HG02970 (cell line): ENCODE data around the gene MDN1.
A peak's percentile ranks its signal among the peaks of the same experiment; 100 is the strongest.
"Not testable (repeated sequence)": the region's sequence is repeated elsewhere in the genome, so short reads cannot be mapped to it uniquely, and the experiment has no call there.

Source experiments
- ATAC-seq: cut with Tn5 transposase; IDR thresholded peaks from one replicate; pipeline ENCODE4 v1.9.1; 2021; ENCODE audit warnings: mild to moderate bottlenecking, moderate library complexity, moderate number of reproducible peaks; ENCODE audit not compliant: unreplicated experiment, low FRiP score

The MDN1 gene, protein sequence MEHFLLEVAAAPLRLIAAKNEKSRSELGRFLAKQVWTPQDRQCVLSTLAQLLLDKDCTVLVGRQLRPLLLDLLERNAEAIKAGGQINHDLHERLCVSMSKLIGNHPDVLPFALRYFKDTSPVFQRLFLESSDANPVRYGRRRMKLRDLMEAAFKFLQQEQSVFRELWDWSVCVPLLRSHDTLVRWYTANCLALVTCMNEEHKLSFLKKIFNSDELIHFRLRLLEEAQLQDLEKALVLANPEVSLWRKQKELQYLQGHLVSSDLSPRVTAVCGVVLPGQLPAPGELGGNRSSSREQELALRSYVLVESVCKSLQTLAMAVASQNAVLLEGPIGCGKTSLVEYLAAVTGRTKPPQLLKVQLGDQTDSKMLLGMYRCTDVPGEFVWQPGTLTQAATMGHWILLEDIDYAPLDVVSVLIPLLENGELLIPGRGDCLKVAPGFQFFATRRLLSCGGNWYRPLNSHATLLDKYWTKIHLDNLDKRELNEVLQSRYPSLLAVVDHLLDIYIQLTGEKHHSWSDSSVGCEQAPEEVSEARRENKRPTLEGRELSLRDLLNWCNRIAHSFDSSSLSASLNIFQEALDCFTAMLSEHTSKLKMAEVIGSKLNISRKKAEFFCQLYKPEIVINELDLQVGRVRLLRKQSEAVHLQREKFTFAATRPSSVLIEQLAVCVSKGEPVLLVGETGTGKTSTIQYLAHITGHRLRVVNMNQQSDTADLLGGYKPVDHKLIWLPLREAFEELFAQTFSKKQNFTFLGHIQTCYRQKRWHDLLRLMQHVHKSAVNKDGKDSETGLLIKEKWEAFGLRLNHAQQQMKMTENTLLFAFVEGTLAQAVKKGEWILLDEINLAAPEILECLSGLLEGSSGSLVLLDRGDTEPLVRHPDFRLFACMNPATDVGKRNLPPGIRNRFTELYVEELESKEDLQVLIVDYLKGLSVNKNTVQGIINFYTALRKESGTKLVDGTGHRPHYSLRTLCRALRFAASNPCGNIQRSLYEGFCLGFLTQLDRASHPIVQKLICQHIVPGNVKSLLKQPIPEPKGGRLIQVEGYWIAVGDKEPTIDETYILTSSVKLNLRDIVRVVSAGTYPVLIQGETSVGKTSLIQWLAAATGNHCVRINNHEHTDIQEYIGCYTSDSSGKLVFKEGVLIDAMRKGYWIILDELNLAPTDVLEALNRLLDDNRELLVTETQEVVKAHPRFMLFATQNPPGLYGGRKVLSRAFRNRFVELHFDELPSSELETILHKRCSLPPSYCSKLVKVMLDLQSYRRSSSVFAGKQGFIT (N-terminal part only)

DNA sequence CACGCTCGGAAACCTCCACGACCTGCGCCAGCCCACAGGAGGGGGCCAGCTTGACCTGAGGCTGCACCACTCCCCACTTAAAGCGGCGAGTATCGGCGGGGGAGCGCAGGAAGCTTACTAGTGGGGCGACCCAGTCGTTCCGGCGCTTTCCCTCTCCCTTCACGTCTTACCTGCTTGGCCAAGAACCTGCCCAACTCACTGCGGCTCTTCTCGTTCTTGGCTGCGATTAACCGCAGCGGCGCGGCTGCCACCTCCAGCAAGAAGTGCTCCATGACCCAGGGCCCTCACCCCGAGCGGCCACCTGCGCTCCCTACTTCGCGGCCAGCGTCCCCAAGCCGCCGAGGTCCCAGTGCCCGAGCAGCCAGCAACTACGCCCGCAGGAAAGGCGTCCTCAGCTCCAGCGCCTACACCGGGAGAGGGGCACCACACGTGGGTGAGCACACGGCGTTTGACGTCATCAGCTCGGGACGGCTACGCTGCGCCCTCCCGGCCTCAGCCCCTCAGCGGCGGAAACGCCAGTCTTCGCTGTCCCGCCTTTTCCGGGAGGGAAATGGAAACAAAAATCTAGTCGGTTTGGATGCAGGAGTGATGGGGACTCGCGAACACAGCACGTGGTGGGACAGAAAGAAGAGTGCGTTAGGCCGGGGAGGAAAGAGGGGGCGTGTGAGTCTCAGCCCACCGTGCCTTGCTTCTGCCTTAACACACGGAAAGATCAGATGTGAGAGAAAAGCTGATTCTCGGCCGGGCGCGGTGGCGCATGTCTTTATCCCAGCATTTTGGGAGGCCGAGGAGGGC is at the start of gene MDN1:
Gene MDN1 (minus strand): TSS at position 459 of the 795 bp plus-strand sequence. CDS start 187 bp downstream, at position 272.
- ATAC-seq, result peak; percentile 93

DNA sequence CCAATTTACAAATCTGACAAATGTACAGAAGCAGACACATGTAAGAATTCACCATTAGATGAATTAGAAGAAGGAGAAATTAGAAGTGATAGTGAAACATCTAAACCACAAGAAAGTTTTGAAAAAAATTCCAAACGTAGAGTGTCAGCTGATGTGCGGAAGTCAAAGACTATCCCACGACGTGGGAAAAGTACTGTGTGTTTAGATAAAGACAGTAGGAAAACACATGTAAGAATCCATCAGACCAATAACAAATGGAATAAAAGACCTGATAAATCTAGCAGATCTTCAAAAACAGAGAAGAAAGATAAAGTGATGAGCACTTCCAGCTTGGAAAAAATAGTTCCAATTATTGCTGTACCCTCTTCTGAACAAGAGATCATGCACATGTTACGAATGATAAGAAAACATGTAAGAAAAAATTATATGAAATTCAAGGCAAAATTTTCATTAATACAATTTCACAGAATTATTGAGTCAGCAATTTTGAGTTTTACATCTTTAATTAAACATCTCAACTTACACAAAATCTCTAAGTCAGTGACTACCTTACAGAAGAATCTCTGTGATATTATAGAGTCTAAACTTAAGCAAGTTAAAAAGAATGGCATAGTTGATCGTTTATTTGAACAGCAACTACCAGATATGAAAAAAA is 46.6 kb upstream of the MDN1 start:
- ATAC-seq, result no peak

DNA sequence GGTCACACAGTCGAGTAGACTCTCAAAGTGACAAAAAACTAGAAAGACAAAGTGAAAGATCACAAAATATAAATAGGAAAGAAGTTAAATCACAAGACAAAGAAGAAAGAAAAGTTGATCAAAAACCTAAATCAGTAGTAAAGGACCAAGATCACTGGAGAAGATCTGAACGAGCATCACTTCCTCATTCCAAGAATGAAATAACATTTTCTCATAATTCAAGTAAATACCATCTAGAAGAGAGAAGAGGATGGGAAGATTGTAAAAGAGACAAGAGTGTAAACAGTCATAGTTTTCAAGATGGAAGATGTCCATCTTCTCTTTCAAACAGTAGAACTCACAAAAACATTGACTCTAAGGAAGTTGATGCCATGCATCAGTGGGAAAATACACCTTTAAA is 43.1 kb upstream of the MDN1 start:
- no peak for ATAC-seq

DNA sequence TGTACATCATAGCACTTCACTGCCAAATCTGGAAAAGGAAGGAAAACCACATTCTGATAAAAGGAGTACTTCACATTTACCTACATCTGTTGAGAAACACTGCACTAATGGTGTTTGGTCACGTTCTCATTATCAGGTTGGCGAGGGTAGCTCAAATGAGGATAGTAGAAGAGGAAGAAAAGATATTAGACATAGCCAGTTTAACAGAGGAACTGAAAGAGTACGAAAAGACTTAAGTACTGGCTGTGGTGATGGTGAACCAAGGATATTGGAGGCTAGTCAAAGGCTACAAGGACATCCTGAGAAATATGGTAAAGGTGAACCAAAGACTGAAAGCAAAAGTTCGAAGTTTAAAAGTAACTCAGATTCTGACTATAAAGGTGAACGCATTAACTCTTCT is 42.7 kb upstream of the MDN1 start:
- no peak for ATAC-seq

DNA sequence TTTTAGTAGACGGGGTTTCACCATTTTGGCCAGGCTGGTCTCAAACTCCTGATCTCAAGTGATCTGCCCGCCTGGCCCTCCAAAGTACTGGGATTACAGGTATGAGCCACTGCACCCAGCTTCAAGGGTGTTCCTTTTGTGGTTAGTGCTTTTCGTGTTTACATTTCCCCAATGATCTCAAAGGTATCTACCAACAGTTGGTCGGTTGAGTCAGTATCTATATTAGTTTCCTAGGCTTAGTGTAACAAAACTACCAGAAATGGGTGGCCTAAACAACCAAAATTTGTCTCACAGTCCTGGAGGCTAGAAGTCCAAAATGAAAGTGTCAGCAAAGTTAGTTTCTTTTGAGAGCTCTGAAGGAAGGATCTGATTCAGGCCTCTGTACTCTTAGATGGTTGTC is 40.1 kb upstream of the MDN1 start:
- ATAC-seq, result no peak

DNA sequence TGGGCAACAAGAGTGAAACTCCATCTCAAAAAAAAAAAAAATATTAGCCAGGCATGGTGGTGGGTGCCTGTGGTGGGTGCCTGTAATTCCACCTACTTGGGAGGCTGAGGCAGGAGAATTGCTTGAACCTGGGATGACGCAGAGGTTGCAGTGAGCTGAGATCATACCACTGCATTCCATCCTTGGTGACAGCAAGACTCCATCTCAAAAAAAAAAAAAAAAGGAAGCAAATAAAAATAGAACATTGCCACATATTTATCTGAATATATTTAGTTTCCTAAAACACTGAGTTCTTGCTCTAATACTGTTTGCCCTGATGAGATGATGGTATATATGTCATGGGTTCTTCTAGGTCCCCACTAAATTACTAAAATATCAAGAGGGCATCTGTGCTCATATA is 38.4 kb upstream of the MDN1 start:
- ATAC-seq, result no peak

DNA sequence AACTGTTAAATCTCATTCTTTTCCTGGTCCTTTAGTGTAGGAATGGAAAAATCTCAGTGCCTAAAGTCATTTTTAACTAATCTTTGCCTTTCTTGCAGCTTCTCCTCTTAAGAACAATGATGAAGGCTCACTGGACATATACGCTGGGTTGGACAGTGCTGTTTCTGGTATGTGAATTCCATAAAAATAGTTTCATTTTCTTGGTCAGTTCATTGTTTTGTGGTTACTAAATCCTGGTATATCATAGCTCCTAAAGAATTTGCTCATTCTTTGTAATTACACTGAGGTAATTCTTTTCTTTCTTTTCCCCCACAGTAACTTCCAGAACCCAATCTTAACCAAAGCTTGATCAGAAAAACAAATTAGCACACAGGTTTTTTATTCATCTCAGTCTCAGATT is 33.5 kb upstream of the MDN1 start:
- no peak for ATAC-seq

DNA sequence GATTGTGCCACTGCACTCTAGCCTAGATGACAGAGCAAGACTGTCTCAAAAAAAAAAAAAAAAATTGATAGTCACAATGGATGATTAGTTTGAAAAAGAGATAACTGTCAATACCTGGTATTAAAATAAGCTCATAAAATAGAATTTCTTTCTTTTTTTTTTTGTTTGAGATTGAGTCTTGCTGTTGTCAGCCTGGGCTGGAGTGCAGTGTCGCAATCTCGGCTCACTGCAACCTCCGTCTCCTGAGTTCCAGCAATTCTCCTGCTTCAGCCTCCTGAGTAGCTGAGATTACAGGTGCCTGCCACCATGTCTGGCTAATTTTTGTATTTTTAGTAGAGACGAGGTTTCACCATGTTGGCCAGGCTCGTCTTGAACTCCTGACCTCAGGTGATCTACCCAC is 27.9 kb upstream of the MDN1 start:
- ATAC-seq, result not testable (repeated sequence)

DNA sequence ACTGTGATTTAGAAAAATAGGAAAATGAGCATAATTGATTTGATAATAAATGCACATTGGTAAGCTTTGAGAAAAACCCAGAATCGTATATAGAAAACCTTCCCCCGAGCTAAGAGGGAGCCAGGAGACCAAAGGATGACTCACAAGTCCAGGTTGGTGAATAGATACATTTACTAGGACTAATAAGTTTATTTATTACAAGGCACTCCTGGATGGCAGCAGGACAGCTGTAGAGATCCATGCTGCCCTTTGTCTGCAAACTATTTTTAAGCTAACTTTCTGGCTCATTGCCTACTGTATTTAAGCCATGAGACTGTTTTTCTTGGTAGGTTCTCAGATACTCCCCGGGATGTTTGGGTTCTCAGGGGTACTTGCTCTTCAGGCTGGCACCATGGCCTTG is 23.5 kb upstream of the MDN1 start:
- ATAC-seq, result no peak

DNA sequence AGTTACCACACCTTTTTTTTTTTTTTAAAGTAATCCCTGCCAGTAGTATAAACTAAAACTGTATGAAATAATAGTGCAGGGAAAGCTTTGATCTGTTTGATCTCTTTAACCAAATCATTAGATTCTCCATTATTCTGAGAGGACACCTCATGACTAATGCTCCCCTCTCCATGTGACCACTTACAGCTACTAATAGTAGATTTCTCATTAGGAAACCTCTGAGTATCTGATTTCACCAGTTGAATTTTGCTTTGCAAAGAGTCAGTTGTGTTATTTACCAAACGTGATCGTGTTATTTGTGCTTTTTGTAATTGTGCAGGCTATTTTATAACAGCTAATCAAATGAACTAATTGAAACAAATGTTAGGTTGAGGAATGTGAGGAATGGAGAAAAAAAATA is 22.6 kb upstream of the MDN1 start:
- ATAC-seq, result no peak

DNA sequence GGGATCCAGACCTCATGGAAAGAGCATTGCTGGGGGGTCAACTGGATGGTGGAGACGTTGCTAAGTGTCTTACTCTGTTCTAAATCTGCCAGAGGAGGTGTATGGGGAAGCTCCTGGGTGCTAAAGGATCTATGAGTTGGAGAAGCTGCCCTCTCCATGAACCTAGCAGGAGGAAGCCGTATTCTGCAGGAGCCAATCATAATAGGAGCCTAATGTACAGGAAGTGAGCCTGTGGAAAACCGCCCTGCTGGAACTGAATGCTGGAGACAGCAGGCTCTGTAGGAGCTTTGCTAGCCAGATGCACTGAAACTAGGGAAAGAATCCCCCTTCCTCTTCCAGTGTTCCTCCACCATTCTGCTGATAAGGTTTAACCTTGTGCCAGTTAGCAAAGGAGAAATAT is 20.9 kb upstream of the MDN1 start:
- no peak for ATAC-seq

DNA sequence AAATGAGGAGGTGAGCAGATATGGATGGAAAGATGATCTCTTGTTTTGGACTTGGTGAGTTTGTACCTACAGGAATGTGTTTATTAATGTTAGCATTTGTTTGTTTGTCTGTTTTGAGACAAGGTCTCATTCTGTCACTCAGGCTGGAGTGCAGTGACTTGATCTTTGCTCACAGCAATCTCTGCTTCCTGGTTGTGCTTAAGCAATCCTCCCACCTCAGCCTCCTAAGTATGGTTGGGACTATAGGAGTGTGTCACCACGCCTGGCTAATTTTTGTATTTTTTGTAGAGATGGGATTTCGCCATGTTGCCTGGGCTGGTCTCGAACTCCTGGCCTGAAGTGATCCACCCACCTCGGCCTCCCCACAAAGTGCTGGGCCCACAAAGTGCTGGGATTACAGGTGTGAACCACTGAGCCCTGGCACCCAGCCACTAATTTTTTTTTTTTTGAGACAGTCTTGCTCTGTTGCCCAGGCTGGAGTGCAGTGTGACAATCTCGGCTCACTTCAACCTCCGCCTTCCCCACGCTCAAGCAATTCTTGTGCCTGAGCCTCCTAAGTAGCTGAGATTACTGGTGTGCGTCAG is 17.1 kb upstream of the MDN1 start:
- no peak for ATAC-seq

DNA sequence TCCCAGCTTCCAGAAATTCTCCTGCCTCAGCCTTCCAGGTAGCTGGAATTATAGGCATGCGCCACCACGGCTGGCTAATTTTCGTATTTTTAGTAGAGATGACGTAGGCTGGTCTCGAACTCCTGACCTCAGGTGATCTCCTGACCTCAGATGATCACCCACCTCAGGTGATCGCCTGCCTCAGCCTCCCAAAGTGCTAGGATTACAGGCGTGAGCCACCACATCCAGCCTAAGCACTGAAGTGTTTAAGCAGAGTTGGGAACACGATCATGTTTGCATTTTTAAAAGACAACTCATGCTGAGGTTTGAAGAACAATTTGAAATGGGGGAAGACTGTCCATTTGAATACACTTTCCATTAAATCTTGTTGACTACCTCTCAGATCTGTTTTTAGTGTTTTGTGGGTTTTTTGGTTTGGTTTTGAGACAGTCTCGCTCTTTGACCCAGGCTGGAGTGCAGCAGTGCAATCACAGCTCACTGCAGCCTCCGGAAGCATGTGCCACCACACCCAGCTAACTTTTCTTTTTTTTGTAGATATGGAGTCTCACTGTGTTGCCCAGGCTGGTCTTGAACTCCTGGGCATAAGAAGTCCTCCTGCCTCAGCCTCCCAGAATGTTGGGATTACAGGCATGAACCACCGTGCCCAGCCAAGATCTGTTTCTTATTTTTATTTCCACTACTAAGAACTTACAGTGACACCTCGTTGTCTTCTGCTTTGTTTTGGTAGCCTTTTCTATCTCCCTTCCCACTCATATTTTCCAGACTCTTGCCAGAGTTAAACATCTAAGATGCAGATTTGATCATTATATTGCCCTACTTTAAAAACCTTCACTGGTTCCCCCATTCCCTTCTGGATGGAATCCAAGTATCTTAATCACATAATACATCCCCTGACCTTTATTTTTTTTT is 15.5 kb upstream of the MDN1 start:
- ATAC-seq, result peak; percentile 76

DNA sequence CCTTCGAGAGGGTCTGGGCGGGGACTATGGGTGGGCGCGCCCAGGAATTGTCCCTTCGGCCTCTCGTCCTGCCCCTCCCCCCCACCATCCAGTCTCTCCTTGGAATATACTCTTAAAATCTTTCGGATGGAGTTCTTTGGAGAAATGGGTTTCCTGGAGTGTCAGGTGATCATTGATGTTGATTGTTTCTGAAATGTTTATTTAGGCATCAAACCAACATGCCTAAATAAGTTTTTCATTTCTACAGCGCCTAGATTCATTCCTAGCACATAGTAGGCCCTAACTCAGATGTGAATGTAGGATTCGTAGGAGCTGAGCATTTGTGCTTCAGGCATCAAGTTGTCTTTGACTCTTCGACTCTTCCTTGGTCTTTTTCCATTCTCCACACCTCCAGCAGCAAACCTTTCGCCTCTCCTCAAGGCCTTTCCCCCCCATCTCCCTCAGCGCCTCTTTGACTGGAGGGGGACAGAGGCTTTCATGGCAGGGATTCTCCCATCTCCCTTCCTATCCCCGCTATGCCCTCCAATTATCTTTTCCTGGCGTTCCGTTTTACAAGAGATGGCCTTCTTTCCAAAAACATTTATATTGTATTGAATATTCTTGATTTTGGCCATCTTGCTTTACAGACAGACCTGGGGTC is 10.7 kb upstream of the MDN1 start:
- no peak for ATAC-seq

DNA sequence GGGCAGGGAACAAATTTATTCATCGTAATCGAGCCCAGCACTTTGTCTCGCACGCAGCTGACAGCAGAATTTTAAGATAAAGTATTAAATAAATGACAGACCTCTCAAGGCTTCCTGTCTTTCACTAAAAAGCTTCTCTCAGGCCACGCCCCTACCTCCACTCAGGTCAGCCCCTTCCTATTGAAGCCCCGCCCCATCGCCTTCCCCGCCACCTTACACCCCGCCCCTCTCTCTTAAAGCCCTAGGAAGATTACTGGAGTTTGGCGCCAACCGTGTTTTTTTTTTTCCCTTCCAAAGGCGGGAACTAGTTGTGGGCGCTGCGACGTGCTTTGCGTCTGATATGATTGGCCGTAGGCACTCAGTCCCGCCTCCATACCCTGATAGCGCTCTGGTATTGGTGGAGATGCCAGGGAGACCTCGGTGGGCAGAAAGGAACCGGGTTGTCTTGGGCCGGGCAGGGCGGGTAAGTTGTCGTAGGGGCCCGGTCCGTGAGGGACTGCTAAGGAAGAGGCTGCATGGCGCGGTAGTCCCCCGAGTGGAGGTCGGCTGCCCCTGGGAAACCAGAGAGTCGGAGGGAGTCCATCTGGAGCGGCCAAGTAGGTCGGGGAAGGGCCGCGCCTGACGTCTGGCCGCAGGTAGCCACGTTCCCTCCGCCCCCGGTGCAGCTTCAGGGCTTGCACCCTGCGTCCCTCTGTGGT is 10.0 kb upstream of the MDN1 start, which contains the start of gene CASP8AP2:
Gene CASP8AP2 (plus strand): TSS at position 409 of the 698 bp plus-strand sequence.
- ATAC-seq, result peak; percentile 99

DNA sequence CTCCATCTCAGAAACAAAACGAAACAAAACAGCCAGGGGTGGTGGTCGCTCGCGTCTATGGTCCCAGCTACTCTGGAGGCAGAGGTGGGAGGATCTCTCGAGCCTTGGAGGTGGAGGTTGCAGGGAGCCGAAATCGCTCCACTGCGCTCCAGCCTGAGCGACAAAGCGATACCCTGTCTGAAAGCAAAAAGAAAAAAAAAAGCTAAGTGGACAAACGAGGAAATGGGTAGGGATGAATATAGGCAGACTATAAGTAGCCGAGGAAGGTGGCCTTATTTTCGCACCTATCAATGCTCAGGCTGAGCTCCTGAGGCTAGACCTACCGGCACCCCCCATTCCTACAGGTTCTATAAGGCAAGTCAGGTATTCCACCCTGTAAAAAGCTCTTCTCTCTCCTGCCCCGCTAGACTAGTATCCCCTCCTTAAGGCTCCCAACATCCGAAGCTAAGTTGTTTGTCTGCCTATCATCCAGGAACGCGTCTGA is 9.4 kb upstream of the MDN1 start:
- ATAC-seq, result peak; percentile 34

DNA sequence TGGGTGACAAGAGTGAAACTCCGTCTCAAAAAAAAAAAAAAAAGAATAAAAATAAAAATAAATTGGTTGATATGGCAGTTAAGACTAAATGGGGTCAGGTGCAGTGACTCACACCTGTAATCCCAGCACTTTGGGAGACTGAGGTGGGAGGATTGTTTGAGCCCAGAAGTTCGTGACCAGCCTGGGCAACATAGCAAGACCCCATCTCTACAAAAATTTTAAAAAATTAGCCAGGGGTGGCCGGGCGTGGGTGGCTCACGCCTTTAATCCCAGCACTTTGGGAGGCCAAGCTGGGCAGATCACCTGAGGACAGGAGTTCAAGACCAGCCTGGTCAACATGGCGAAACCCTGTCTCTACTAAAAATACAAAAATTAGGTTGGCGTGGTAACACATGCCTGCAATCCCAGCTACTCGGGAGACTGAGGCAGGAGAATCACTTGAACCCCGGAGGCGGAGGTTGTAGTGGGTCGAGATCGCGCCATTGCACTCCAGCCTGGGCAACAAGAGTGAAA is 8.9 kb upstream of the MDN1 start:
- ATAC-seq, result not testable (repeated sequence)
